GM18505 (cell line): ENCODE measurements around the gene CCDC33.
"Not testable (repeated sequence)": the region's sequence is repeated elsewhere in the genome, so short reads cannot be mapped to it uniquely, and the experiment has no call there.

Source experiments
- ATAC-seq: cut with Tn5 transposase; IDR thresholded peaks from one replicate; pipeline ENCODE4 v1.9.1; 2021; ENCODE audit not compliant: unreplicated experiment
- POLR2A ChIP-seq: IDR thresholded peaks from 4 replicates; pipeline ENCODE4 v1.6.1; 2011; ENCODE audit warnings: borderline replicate concordance; ENCODE audit not compliant: insufficient read depth, insufficient read length; ENCODE audit errors: extremely low read depth

The CCDC33 gene

DNA sequence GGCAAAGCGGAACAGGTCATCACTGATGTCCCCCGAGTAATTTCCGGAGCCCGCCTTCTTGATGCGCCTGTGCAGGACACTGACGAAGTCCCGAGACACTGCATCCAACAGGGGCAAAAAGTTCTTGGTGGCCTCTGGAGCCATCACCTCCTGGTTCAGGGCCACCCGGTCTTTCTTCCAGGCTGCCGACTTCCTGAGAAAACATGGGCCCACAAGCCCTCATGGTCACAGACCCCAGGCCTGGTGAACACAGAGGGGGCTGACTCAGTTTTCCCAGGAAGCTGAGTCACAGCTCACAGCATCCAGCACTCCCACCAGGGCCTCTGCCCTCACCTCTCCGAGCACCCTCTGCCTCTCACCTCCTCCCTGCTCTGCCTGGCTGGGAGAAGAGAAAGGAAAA lies 108.9 kb downstream of the CCDC33 start:
- no peak for ATAC-seq

DNA sequence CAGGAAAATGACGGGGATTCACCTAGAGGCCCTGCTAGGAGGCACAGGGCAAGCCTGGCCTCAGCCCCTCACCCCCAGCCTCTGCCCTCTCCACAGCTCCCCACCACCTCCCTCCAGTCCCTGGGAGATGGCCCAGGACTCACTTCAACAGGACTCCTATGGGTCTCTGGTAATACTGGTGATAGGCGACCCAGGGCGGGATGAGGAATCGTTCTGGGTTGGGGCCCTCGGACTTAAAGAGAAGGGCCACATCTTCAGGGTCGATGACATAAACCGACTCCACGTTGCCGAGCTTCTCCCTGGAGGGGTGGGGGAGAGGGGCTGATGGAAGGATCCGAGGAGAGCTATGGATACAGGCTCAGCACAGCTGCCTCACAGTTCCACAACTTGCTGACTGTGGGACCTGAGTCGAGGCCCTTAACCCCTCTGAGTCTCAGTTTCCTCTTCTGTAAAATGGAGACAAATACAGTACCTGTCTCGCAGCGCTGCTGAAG lies 111.7 kb downstream of the CCDC33 start:
- no peak for TF ChIP-seq POLR2A
- ATAC-seq = no peak

More for the DNA sequence above, 108.9 kb downstream of the CCDC33 start:
- no peak for TF ChIP-seq POLR2A

DNA sequence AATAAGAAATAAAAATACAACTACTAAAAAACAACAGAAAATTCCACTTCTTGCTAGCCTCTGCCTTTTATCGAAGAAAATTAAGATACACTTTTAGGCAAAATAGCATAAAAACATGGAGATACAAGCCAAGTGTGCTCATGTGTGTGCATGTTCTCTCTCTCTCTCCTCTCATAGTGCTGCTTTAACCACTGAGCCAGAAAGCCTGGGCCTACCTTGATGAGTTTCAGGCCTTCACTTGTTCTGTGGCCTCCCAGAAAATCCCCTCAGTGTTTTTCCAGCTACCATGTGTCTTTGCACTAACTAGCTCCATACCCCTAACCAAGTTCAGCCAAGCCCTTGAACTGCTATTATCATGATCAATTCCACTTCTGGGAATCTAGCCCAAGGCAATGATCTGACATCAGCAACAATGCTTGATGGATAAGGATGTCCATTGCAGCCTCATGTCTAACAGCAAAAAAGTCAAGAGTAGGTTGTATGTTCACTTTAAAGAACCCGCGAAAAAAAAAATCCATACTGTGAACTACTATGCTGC lies 113.2 kb downstream of the CCDC33 start:
- ATAC-seq = no peak
- no peak for TF ChIP-seq POLR2A

DNA sequence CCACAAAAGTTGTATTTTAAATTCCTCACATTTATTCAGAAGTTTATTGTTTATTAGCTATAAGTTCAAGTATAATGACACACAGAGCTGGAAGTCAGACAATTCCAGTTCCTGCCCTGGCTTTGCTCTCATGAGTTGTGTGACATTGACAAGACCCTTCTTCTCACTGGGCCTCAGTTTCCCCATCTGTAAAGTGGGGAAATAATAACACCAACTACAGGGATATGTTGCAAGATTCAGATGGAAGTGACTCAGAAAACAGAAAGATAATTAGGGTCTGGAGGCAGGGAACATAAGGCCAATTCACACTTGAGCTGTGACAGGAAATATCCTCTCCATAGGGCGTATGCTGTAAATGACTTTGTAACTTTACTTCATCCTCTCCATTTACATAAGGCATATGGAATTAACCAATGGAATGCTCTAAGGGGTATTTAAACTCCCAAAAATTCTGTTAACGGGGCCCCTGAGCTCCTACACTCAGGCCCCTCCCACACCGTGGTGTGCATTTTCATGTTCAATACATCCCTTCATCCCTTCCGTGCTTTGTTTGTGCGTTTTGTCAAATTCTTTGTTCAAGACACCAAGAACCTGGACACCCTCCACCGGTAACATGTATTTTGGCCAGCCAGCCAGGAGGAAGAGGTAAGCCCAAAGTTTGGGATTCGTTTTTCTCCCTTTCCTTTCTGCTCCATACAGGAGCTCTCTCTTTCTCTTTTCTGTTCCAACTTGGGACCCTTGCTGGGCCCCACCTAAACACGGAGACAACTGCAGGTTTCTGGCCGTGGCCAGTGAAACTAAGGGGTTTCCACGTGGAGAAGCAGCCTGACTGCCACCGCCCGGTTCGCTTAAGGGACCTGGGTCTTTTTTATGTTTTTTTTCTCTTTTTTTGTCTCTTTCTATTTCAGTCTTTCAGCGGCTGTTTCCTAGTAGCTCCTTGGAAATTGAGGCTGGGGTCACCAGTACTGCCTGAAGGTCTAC lies 114.5 kb downstream of the CCDC33 start:
- no peak for ATAC-seq
- no peak for TF ChIP-seq POLR2A

DNA sequence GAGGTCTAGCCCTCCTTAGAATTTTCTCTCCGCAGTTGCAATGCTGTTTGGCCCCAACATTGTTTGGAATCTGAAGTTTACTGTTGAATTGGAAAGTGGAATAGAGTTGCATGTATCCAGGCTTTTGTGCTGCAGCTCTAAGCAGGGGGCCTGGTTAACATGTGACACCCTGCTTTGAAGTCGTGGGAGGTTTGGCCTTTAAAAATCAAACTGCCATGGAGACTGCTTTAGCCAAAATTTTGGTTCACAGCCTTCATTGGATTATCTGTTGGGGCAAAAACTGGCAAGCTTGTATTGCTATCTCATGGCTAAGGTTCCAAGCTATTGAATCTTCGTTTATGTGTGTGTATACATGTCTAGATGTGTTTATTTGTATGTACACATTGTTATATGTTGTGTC lies 115.5 kb downstream of the CCDC33 start:
- ATAC-seq = no peak
- TF ChIP-seq POLR2A = no peak

DNA sequence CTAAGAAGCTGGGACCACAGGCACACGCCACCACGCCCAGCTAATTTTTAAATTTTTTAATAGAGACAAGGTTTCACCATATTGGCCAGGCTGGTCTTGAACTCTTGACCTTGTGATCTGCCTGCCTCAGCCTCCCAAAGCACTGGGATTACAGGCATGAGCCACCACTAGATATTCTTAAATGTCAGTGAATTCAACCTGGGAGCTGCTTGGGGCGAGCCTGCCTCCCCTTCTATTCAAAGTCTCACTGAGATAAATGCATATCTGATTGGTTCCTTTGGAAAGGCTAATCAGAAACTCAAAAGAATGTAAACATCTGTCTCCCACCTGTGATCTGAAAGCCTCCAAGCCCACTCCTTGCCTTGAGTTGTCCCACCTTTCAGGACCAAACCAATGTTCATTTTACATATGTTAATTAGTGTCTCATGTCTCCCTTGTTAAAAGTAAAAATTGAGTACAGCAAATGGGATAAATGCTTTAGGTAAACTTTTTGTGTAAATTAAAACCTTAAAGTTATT lies 116.3 kb downstream of the CCDC33 start:
- ATAC-seq = no peak
- TF ChIP-seq POLR2A = no peak

DNA sequence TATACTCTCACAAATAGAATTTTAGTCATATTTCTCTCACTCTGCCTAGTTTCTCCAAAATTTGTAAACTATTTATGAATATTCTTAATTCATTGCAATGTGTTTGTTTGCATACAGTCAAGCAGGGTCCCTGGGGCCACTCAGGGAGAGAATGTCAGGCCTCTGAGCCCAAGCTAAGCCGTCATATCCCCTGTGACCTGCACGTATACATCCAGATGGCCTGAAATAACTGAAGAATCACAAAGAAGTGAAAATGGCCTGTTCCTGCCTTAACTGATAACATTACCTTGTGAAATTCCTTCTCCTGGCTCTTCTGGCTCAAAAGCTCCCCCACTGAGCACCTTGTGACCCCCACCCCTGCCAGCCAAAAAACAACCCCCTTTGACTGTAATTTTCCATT lies 117.9 kb downstream of the CCDC33 start:
- ATAC-seq = not testable (repeated sequence)

DNA sequence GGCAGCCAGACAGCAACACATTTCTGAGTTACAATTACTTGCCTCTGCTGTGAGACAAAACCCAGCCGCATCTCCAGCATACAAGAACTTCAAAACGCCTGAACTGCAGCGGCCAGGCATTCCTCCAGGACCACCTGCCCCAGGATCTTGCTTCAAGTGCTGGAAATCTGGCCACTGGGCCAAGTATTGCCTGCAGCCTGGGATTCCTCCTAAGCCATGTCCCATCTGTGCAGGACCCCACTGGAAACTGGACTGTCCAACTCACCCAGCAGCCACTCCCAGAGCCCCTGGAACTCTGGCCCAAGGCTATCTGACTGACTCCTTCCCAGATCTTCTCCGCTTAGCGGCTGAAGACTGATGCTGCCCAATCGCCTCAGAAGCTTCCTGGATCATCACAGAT lies 119.9 kb downstream of the CCDC33 start:
- ATAC-seq = not testable (repeated sequence)

DNA sequence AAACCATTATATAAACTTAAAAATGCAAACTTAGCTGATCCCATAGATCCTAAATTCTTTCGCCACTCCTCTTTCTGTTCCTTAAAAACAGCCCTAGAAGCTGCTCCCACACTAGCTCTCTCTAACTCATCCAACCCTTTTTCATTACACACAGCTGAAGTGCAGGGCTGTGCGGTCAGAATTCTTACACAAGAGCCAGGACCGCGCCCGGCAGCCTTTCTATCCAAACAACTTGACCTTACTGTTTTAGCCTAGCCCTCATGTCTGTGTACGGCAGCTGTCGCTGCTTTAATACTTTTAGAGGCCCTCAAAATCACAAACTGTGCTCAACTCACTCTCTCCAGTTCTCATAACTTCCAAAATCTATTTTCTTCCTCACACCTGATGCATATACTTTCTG lies 121.4 kb downstream of the CCDC33 start:
- not testable (repeated sequence) for ATAC-seq

DNA sequence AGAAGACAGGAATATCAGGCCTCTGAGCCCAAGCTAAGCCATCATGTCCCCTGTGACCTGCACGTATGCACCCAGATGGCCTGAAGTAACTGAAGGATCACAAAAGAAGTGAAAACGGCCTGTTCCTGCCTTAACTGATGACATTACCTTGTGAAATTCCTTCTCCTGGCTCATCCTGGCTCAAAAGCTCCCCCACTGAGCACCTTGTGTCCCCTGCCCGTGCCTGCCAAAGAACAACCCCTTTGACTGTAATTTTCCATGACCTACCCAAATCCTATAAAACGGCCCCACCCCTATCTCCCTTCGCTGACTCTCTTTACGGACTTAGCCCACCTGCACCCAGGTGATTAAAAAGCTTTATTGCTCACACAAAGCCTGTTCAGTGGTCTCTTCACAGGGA lies 123.2 kb downstream of the CCDC33 start:
- ATAC-seq = not testable (repeated sequence)

DNA sequence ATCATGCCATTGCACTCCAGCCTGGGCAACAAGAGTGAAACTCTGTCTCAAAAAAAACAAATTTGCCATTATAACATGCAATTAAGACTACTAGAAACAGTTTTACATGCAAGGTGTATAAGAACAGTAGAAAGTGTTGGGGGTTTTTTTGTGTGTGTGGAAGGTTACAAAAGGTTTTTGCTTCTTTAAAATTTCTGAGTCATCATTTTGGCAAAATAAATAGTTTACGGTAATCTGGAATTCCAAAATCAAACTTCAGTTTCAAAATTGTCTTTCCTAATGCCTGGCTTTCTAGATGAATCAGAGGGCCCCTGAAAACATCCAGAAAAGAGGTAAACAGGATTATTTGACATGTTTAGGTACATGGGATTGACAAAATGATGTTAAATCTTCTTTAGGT lies 124.7 kb downstream of the CCDC33 start:
- ATAC-seq = not testable (repeated sequence)

DNA sequence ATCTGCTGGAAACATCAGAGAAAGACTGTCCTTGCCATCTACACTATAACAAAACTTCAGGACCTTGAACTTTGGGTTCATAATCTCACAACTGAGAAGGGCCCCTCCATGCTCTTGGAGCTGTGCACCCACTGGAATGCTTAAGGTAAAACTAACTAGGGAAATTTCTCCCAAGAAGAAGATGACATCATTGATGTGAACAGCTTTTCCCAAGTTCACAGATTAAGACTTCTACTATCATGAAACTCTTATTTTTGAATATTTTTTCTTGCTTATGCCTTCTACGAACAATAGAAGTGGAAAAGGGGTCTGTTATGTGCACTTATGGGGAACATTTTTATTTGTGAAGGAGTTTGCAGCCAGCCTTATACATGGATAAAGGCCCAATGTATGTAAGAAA lies 126.4 kb downstream of the CCDC33 start:
- no peak for ATAC-seq
- TF ChIP-seq POLR2A = no peak

DNA sequence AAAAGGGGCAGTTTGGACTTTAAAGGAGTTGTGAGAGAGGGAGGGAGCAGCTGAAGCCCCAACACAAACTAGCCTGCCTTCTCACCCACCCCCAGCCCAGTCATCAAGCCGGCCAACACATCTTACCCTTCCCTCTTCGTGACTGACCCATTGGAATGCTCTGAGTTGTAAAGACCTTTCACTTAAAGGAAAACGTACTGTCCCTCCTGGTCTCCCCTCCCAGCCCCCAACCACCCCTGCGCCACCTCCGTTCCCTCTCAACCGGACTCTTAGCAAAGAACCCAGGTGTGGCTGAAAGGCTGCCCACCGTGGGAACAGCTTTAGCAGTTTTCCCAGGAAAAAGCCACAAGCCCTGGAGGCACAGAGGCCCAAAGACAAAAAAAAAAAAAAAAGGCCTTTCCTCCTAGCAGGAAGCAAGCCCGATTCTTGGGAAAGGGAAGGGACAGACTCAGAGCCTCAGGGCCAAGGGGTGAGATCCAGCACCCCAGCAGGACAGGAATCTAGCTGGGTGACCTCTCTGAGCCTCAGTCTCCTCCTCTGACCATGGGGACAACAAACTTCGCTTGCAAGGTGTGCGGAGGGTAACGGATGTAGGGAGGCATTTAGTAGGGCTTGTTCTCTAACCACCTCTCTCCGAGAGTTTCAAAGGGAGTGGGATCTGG lies 128.9 kb downstream of the CCDC33 start:
- no peak for ATAC-seq

More for the DNA sequence above, 128.9 kb downstream of the CCDC33 start:
- no peak for TF ChIP-seq POLR2A
